NB4 (cell line): ENCODE measurements around the gene RASGRP2.

Source experiments
- CTCF ChIP-seq: IDR thresholded peaks from one replicate; pipeline ENCODE4 v1.5.1; 2012; ENCODE audit warnings: low read depth, low read length
- POLR2A ChIP-seq: IDR thresholded peaks from 2 replicates; pipeline ENCODE4 v1.6.1; 2011; ENCODE audit warnings: mild to moderate bottlenecking; ENCODE audit not compliant: insufficient read length; ENCODE audit errors: extremely low read depth
- TF ChIP-seq, protein P1 (sequence below): IDR thresholded peaks from 2 replicates; pipeline ENCODE4 v1.6.1; 2011; ENCODE audit warnings: low read depth, low read length

- TF ChIP-seq CTCF: no peak
- no peak for TF ChIP-seq POLR2A
- TF ChIP-seq, protein P1, sequence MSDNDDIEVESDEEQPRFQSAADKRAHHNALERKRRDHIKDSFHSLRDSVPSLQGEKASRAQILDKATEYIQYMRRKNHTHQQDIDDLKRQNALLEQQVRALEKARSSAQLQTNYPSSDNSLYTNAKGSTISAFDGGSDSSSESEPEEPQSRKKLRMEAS: no peak
Observed at GRCh38 chr11:64687643-64688533, 56.1 kb downstream of the RASGRP2 start.
